Superior temporal gyrus (tissue), 1 donor: Measurements from ENCODE around the gene ATP8B4.
"Not testable (repeated sequence)": the region's sequence is repeated elsewhere in the genome, so short reads cannot be mapped to it uniquely, and the experiment has no call there.

ENCODE experiments used
- DNase-seq: peaks from one replicate; pipeline ENCODE4 v3.0.0-alpha.2; 2016; ENCODE audit errors: extremely low spot score

Gene ATP8B4

GRCh38 chr15:50017522-50017921, 101.5 kb downstream of the ATP8B4 start:
- no peak for DNase-seq

DNA sequence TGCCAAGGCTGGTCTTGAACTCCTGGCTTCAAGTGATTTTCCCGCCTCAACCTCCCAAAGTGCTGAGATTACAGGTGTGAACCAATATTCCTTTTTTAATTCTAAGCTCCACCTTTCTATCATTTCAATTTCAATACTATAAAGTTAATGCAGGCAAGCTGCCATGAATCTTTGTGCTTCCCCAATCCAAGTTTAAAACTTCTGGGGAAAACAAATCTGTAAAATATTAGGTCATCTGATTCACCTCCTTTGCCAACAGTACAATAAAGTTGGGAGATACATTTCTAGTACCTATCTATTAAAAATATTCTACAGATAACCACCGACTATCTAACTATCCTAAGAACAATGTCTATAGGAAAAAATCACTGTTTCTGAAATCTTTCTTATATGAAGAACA, 102.1 kb downstream of the ATP8B4 start:
- no peak for DNase-seq

DNA sequence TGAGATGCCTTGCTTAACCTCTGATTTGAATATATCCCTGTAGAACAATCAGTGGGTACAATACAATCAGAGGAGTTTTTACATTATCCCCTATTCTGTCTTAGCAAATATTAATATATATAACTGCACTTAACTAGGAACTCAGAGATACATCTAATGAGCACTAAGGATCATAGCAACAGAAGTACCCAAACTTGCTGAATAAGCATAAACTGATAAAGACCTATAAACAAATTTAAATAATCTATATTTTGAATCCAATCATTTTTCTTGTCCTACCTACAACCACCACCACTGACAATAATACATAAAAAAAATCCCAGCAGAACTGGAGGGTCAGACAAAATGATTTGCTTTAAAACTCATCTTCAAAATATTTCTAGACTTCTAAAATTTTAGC, 106.2 kb downstream of the ATP8B4 start:
- DNase-seq: no peak

DNA sequence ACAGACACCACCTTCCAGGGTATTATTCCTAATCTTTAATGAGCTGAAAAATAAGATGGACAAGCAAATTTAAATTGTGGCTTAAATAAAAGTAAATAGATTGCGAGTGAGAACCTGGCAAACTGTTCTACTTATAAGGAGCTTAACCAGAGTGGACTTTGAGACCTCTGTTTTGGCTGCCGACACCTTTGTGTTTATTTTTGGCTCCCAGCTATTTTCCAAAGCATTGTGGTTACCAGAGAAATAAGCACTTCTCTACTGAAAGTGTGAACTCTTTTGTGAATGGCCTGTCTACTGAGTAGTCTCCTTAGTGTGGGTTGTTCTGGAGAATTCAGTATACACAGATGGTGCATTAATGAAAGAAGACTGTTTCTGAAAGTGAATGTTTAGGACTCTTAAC, 109.4 kb downstream of the ATP8B4 start:
- DNase-seq: no peak

DNA sequence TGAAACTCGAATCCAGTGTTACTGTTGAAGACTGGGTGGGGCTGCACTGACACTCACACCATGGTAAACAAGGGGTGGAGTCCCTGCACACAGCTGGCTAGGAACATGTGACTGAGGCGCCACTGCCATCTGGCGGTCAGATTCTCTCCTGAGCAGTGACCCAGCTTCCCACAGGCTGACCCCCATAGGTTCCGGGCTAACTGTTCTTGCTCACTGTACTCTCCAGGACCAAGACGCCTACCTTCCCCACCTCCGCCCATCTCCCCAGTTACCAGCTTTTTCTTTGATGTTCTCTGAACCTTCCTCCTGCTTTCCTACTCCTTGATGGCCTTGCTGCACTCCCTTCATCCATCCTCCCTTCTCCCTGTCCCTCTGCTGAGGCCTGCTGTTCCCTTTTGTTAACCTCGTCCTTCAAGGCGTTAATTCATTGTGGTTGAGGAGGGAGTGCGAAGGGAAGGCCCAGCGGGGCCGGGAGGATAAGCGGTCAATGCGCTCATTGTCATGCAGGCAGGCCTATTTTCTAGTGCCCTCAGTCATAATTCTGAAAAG, 115.2 kb downstream of the ATP8B4 start:
- peak; percentile 93 for DNase-seq

GRCh38 chr15:49991587-49991986, 127.4 kb downstream of the ATP8B4 start:
- no peak for DNase-seq

- no peak for DNase-seq
These were observed 128.0 kb downstream of the ATP8B4 start for GRCh38 chr15:49990835-49991545.

DNA sequence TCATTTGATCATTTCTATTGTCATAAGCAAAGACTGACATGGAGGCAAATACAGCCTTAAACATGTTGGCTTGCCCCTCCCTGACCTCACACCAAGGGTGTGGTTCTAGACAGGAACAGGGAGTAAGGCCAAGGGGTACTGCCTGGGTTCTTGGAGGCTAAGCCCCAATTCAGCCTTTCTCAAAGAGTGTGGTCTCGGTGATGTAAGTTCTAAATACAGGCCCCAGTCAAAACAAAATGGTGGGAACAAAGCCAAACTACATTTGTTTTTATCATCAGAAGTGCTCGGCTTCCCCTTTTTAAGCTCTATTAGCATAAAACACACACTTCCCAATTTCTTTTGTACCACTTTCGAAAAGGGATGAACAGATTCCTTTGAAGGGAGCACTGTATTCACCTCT, 129.5 kb downstream of the ATP8B4 start:
- DNase-seq: no peak

DNA sequence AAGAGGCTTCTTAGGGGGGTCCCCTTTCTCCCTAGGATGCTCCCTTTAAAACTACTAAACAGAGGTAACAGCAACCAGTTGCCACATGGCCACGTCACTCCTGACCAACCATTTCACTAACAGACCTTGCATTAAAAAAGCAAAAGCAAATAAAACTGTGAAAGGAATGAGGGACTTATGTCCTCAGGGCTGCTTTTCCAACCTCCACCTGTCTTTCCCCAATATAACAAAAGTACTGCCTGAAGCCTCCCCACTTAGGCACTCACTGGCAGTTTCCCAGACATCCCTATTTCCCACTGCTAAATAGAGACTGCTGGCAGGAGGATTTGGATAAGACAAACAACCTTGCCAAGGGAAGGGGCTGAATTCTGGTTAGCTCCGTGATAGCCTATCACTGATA, 130.3 kb downstream of the ATP8B4 start:
- no peak for DNase-seq

- DNase-seq: no peak
These were observed 131.1 kb downstream of the ATP8B4 start for GRCh38 chr15:49987896-49988295.

DNA sequence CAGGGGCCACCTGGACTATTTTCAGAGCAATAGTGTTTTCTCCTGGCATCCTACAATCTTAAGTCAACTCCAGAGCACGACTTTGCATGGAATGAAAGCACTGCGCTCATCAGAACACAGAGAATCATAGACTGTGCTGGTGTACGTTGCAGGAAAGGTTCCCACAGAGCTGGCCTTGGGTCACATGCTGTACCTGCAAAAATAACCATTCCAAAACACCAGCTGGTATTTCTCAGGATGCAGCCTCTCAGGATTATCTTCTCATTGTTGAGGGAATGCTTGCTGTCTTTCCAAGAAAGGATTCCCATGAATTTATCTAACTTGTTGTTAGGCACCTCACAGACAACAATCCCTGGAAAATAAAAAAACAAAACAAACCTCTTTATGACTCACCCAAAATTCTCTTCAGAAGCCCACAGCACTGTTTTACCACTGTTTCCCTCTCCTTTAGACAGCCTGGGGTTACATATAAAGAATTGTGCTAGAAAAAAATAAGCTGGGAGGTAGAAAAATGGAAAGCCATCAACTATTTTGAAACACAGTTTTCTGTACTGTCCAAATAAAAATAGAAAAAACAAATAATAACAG, 131.7 kb downstream of the ATP8B4 start:
- no peak for DNase-seq

DNA sequence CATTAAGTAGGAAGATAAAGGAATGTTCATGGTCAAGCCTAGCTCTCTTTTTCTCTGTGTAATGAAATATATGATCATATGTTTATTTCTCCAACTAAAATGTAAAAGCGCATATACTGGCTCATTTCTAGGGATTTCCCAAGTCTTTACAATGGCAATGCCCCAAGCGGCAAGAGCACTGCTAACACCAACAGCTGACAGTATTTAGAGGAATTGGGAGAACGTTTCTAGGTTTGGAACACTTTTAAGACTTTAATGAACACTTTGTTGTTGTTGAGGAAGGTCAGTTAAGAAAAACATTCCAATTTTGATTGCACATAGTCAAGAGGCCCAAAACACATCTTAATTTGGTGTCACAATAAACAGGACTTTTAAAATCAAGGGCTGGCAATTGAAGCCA, 132.7 kb downstream of the ATP8B4 start:
- no peak for DNase-seq

DNA sequence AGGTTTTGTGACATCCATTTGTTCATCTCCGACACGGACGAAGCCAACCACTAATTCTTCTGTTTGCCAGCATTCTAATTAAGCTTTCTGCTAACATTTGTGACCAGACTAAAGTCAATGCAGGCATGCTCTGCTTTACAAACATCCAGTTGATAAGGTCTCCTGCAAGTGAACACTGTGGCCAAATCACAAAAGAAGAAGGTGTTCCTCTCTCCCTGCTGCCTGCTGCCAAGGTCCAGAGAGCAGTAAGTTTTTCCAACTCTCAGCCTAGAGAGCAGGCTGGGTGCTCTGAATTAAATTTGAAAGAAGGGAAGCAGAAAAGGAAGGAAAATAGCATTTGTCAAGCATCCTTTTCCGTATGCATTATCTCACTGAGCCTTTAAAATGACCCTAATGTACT, 133.6 kb downstream of the ATP8B4 start:
- no peak for DNase-seq

- no peak for DNase-seq
These were observed 134.6 kb downstream of the ATP8B4 start for GRCh38 chr15:49984436-49984835.

- DNase-seq: no peak
These were observed 136.4 kb downstream of the ATP8B4 start for GRCh38 chr15:49982584-49982983.

- no peak for DNase-seq
These were observed 139.2 kb downstream of the ATP8B4 start for GRCh38 chr15:49979705-49980382.

- no peak for DNase-seq
These were observed 140.9 kb downstream of the ATP8B4 start for GRCh38 chr15:49978121-49978520.

- DNase-seq: no peak
These were observed 141.7 kb downstream of the ATP8B4 start for GRCh38 chr15:49977306-49977705.

DNA sequence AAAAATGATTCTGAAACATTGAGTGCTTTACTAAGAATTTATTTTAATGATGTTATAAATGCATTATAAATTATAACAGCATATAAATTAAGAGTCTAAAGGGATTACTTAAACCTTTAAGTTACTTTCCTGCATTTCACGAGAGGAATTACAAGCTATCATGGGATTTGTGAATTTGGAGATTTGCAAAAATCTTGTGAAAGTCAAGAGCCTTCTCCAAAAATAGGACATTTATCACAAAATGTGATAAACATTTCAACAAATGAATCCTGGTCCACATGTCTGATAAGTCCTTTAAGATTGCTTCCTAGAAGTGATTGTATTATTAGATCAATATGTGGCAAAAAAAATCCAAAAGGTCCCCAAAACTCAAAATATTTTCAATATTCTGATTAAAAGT, 154.5 kb downstream of the ATP8B4 start:
- DNase-seq: no peak

DNA sequence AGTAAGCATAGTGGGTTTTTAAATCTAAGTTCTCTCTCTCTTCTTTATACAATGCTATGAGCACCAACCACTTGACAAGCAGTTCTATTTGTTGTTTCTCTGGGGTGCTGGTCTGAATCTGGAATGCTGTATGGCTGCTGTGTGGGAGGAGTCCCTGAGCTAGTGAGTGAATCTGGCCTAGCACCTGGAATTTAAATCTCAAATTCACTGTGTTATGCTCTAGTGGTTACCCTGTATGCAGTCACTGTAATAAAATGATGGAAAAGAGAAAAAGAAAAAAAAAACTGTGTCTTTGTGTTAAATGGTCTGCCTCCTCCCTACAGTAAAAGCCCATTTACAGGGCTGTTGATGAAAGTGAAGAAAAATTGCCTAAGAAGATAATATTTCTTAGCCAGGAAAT, 155.0 kb downstream of the ATP8B4 start:
- no peak for DNase-seq

DNA sequence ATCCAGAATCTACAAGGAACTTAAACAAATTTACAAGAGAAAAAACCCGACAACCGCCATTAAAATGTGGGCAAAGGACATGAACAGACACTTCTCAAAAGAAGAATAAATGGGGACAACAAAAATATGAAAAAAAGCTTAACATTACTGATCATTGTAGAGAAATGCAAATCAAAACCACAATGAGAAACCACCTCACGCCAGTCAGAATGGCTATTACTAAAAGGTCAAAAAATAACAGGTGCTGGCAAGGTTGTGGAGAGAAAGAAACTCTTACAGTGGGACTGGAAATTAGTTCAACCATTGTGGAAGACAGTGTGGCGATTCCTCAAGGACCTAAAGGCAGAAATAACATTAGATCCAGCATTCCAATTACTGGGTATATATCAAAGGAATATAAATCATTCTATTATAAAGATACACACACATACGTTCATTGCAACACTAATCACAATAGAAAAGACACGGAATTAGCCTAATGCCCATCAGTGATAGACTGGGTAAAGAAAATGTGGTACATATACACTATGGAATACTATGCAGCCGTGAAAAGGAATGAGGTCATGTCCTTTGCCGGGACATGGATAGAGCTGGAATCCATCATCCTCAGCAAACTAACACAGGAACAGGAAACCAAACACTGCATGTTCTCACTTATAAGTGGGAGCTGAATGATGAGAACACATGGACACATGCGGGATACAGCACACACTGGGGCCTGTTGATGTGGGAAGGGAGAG, 155.8 kb downstream of the ATP8B4 start:
- DNase-seq: not testable (repeated sequence)

- DNase-seq: no peak
These were observed 156.9 kb downstream of the ATP8B4 start for GRCh38 chr15:49962044-49962602.
